Activated gamma-delta T cell treated with anti-CD3 and anti-CD28 coated beads, Interleukin-2, amount 50 U/mL, for 16 hours (primary cell): ENCODE results near the gene PLEKHA3.
"Not testable (repeated sequence)": the region's sequence is repeated elsewhere in the genome, so short reads cannot be mapped to it uniquely, and the experiment has no call there.

ENCODE experiments used
- DNase-seq: peaks from one replicate; pipeline ENCODE4 v3.0.0-alpha.2; 2020; ENCODE audit warnings: low read depth

Gene PLEKHA3

DNA sequence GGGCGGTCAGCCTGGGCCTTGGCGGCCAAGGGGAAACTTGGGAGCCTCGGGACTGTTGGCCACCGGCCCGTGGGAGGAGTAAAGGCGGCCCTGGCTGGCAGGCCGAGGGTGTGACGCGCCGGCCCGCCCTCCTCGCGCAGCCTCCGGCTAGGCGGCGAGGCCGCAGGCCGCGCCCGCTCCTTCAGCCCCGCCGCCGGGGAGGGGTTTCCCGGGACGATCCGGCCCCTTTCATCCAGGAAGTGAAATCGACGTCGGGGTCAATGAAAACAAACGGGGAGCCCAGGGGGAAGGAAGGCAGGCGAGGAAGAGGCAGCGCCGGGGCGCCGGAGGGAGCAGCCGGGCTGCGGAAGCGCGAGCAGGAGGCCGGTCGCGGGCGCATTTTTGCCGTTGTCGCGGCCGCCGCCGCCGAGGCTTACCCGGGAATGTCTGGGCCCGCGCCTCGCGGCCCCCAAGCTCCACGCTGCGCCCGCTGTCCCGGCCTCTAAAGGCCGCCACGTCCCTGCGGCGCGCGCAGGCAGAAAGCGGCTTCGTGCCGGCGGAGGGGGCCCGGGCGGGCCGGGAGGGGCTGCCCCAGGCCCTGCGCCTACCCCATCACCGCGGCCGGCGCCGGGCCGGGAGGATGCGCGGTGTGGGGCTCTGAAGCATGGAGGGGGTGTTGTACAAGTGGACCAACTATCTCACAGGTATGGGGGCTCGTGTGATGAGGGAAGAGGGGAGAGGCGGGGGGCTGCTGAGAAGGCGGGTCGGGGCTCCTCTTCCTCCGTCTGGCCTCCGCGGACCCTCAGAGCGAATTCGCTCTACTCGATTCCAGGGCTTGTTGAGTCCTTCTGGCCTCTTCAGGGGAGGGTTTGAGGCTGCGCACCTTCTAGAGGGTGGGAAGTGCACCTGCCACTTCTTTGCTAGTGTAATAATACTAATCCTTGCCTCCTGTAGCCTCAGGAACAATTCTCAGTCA, at the start of gene PLEKHA3:
Gene PLEKHA3, plus strand, starts transcription at position 231 of the 955 bp plus-strand sequence. Its CDS starts 413 bp downstream, at position 644.
- peak; percentile 60 for DNase-seq

DNA sequence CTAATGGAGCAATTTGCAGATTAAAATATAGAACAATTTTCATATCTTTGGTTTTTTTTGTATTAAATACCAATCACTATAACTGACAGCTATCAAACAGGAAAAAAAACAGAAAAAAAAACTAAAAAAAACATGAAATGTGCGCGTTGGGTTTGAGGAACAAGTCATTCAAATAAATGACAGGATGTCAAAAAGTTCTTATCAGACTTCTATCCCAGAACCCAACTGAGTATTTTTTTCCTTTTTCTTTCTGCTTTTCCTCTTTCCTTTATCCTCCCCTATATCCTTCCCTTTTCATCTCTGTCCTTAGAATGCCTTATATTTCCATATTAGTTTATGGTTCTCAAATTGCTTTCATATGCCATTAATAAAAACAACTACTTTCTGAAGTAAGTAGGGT, 43.6 kb upstream of the PLEKHA3 start:
- no peak for DNase-seq

DNA sequence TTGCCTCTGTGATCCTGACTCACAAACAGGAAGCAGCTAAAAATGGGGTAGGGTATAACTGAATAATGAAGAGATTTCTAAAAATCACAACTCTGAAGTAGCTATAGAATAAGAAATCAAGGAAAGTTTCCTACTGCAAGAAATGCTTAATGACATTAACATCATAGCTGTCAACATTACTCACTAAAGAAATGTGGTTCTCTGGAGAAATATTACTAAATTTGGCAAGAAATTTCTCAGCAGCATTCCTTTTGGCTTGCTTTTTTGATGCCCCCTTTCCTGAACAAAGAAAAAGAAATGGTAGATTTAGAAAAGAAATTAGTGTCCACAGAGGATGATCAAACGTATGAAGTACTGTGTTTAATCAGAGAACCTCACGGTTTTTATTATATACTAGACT, 38.8 kb upstream of the PLEKHA3 start:
- no peak for DNase-seq

DNA sequence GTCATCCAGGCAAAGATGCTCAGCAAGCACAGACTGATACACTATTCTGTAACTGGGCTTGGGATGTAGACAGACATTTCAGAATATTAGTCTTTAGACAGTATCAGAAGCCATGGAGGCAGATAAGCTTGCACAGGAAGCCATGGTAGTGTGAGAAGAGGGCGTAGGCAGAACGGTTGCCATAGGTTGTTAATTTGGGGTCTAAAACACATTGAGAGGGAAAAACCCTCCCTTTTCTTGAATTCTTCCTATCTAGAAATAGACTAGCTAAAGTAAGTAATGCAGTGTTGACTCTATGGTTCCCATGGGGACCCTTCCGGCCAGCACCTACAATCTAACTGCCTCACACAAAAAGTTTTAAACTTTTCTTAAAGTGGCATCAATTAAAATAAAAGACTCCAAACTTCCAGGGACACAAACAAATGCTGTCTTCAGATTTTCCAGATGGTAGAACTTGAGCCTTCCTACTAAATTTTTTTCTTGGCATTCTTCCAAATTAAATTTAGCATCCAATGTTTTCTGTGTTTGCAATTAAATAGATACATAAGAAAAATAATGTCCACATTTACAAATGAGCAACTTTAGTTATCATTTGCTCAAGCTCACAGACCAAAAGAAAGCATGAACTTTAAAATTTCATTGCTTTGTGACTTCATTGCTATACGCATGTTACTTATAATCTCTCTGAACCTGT, 31.1 kb upstream of the PLEKHA3 start:
- no peak for DNase-seq

DNA sequence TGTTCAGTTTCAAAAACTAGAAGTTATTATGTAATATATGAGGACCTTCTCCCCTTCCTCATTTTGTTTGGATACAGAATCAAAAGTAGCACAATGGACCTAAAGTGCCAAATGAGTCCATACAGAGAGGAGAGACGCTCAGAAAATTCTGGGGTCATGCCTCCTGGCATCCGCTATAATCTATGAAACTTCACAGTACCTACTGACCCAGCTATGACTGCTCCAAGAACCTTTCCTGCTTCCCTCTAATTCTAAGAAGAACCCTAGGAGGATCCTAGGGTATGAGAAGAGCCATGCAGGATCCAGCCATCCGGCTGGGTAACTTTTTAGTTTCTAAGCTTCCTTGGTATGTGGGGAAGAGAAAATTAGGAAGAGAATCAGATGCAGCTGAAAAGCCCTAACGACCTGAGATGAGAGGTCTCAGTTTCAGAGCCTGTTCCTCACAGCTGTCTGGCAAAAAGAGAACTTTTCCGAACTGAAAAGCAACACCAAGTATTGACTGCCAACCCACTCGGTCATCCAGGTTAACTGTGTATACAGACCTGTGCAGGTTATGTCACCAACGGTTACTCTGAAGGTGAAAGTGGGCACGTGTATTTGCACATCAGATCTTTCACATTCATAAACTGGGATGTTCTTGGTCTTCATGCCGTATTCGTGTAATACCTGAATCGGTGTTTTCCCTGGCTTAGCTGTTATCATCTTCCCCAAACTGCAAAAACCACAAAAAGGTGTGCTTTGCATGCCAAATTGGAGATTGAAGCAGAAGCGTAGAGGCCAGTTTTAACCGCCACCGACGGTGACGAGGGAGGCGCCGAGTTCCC, 30.3 kb upstream of the PLEKHA3 start:
- DNase-seq: no peak

- DNase-seq: peak; percentile 62
Observed at GRCh38 chr2:178450524-178450773, 29.8 kb upstream of the PLEKHA3 start.

DNA sequence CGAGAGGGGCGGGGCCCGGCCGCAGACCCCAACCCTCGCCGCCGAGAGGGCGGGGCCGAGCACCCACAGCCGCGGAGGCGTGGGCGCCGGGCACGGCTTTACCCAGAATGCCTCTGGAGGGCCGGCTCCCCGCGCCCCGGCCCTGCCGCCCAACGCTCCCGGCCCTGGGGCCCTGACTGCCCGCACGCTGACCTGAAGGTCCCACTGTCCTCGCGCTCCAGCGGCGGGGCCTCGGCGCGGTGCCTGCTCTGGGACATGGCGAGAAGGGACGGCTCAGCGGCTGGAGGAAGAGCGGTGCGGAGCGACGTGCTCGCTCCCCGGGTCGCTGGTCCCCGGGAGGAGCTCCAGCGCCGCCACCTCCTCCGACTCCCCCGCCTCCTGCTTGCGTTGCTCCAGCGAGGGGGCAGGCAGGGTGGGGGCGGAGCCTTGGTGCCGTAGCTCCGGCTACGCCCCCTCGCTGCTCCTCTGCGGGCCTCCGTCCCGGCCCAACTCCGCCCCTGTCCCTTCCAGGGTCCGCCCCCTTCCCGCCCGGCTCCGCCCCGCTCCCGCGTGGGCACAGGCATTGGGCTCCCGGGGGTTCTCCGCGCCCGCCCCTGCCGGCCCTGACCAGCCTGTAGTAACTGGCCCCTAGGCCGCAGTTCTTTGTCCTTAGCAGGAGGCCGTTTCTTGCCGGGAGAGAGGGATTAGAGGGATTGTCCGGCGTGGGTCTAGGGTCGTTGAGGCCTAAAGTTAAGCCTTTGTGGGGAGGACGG, 29.3 kb upstream of the PLEKHA3 start, which contains the start of the genes PJVK and PRKRA:
Gene PJVK, plus strand, starts transcription at position 605 of the 752 bp plus-strand sequence. CDS start 2,032 bp downstream, outside the sequence.
Gene PRKRA, minus strand, starts transcription at position 402 of the 752 bp plus-strand sequence. Its CDS starts 145 bp downstream, at position 257.
- DNase-seq: peak; percentile 91

GRCh38 chr2:178452334-178452733, 27.9 kb upstream of the PLEKHA3 start:
- no peak for DNase-seq

GRCh38 chr2:178452870-178453269, 27.4 kb upstream of the PLEKHA3 start:
- no peak for DNase-seq

- DNase-seq: no peak
Observed at GRCh38 chr2:178455947-178456346, 24.3 kb upstream of the PLEKHA3 start.

DNA sequence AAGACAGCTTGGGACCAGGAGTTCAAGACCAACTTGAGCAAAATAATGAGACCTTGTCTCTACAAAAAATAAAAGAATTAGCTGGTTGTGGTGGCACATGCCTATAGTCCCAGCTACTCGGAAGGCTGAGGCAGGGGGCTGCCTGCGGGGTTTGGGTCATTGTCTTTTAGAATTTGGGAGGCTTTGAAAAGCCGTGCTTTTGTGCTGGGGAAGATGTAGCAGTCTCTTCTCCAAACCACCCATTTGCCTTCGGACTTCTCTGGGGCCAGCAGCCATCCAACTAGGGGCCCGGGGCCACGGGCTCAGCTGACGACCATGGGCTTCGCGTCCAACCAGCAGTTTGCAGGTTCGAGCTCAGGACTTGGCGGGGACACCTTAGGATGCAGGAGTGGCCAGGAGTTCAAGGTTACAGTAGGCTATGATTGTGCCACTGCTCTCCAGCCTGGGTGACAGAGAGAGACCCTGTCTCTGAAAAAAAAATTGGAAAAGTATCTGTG, 22.8 kb upstream of the PLEKHA3 start:
- DNase-seq: no peak

DNA sequence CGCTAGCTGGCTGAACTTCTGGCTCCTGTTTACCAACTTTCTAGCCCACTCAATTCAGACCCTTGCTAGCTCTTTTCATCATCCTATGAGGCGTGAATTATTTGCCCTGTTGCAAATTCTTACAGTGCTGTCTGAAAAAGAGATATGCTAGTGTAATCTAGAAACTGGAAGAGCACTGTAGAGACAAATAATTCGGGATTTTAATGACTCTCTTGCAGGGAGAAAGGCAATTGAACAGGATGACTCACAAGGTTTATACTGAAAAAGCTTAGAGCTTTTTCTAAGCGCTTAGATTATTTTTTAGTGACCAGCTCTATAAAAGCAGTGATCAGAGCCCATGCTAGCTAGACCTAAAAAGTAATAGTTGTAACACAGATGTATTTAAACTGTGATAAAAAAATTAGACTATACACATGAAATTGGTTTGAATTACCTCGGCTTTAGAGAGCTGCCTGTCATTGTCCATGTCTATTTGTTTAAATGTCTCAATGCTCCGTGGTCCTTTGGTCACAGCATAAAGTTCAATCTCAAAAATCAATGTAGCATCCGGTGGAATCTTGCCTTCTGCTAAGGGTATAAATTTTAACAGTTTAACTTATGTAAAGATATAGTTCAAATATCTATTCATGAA, 10.9 kb upstream of the PLEKHA3 start:
- DNase-seq: no peak

GRCh38 chr2:178471313-178471712, 8.9 kb upstream of the PLEKHA3 start:
- not testable (repeated sequence) for DNase-seq

DNA sequence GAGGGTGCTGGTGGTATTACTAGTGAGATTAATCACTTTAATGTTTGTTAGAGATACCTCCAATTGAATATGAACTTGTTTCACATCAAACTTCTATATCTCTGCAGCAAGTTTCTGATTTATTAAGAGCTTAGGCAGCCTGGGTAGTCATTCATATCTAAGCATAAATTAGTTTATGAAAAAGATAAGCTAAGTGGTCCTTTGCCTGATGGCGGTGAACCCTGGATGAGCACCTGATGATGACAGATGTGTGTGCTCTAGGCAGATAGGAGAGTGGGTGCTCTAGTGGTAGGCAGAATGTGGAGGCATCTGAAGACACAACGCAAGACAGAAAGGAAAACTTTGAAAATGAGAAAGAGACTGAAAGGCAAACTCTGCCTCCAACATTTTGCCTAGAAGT, 6.9 kb upstream of the PLEKHA3 start:
- no peak for DNase-seq

GRCh38 chr2:178473931-178474330, 6.3 kb upstream of the PLEKHA3 start:
- no peak for DNase-seq

DNA sequence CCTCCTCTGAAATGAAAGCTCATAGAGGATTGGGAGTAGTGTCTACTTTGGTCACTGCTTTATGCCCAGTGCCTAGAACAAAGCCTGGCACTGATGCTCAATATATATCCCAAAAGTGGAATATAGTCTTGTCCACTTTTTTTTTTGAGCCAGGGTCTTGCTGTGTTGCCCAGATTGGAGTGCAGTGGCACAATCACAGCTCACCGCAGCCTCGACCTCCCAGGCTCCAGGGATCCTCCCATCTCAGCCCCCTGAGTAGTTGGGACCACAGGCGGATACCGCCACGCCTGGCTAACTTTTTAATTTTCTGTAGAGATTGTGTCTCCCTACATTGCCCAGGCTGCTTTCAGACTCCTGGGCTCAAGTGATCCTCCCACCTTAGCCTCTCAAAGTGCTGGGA, 5.7 kb upstream of the PLEKHA3 start:
- no peak for DNase-seq

DNA sequence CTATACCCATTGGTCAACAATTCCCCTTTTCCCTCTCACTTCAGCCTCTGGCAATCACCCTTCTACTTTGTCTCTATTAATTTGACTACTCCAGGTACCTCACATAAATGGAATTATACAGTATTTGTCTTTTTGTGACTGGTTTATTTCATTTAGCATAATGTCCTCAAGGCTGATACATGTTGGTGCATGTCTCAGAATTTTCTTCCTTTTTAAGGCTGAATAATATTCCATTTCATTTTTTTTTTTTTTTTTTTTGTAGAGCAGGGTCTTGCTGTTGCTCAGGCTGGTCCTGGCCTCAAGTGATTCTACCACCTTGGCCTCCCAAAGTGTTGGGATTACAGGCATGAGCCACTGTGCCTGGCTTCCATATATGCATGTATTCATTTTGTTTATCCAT, 3.8 kb upstream of the PLEKHA3 start:
- DNase-seq: no peak

- DNase-seq: no peak
Observed at GRCh38 chr2:178477443-178478129, 2.7 kb upstream of the PLEKHA3 start.

- no peak for DNase-seq
Observed at GRCh38 chr2:178478130-178478438, 2.2 kb upstream of the PLEKHA3 start.
